ENCODE measurements around the gene ZNF367. TPM values are rescaled to one million over a fixed set of nuclear protein-coding genes. Genes with fewer than 3 reads are reported as not detected.

Gene ZNF367
- total RNA-seq, 1 donor from 2014 or later = 4.3 TPM

GRCh38 chr9:96437454-96437853 lies 19.3 kb upstream of the ZNF367 start:
- Mint-ChIP-seq H3K4me3 (no peak overlapping the region), H3K27ac (no peak overlapping the region)
- intact Hi-C loops (cut with micrococcal nuclease) = no loop called here

GRCh38 chr9:96436456-96437126 lies 18.4 kb upstream of the ZNF367 start:
- DNase-seq (no peak), ATAC-seq (ENCODE audit: low read depth) (no peak)
- Mint-ChIP-seq H3K4me3 (no peak overlapping the region), H3K4me1 (no peaks in the 10 kb centered on the region), H3K36me3 (ENCODE audit: low read depth) (no peaks in the 10 kb centered on the region), H3K27me3 (peaks cover 5% of the 10 kb centered on the region), H3K9me3 (no peaks in the 10 kb centered on the region), H3K27ac (no peak overlapping the region)
- intact Hi-C loops (cut with micrococcal nuclease) = no loop called here
- TF ChIP-seq, protein P1, sequence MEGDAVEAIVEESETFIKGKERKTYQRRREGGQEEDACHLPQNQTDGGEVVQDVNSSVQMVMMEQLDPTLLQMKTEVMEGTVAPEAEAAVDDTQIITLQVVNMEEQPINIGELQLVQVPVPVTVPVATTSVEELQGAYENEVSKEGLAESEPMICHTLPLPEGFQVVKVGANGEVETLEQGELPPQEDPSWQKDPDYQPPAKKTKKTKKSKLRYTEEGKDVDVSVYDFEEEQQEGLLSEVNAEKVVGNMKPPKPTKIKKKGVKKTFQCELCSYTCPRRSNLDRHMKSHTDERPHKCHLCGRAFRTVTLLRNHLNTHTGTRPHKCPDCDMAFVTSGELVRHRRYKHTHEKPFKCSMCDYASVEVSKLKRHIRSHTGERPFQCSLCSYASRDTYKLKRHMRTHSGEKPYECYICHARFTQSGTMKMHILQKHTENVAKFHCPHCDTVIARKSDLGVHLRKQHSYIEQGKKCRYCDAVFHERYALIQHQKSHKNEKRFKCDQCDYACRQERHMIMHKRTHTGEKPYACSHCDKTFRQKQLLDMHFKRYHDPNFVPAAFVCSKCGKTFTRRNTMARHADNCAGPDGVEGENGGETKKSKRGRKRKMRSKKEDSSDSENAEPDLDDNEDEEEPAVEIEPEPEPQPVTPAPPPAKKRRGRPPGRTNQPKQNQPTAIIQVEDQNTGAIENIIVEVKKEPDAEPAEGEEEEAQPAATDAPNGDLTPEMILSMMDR (IDR thresholded peaks at IDR 0.05) = no peak
- POLR2A ChIA-PET = interaction anchor here (0.6 kb wide), 1 partner anchor 9 kb away, joined by 4 read pairs; no protein-coding TSS in a partner anchor
- CTCF ChIA-PET = no interaction called here

More at GRCh38 chr9:96437454-96437853, 19.3 kb upstream of the ZNF367 start:
- ChIA-PET CTCF (no interaction called here), POLR2A (interaction anchor here (0.6 kb wide), 1 partner anchor 8 kb away, joined by 4 read pairs; no protein-coding TSS in a partner anchor)
- TF ChIP-seq, protein P1 (IDR thresholded peaks at IDR 0.05) = no peak
- DNase-seq (no peak), ATAC-seq (ENCODE audit: low read depth) (no peak)
- Mint-ChIP-seq H3K9me3 (no peaks in the 10 kb centered on the region), H3K4me1 (no peaks in the 10 kb centered on the region), H3K27me3 (peaks cover 5% of the 10 kb centered on the region), H3K36me3 (ENCODE audit: low read depth) (no peaks in the 10 kb centered on the region)

GRCh38 chr9:96436063-96436455 lies 17.9 kb upstream of the ZNF367 start:
- TF ChIP-seq, protein P1 (IDR thresholded peaks at IDR 0.05) = no peak
- DNase-seq (no peak), ATAC-seq (ENCODE audit: low read depth) (no peak)
- H3K4me3 Mint-ChIP-seq = no peak overlapping the region
- H3K27ac Mint-ChIP-seq = no peak overlapping the region
- ChIA-PET CTCF (interaction anchor here (0.7 kb wide), 1 partner anchor 108 kb away, joined by 3 read pairs; no protein-coding TSS in a partner anchor), POLR2A (no interaction called here)
- no peaks in the 10 kb centered on the region for H3K36me3 Mint-ChIP-seq (ENCODE audit: low read depth)
- intact Hi-C loops (cut with micrococcal nuclease) = no loop called here
- H3K9me3 Mint-ChIP-seq = no peaks in the 10 kb centered on the region
- H3K4me1 Mint-ChIP-seq = no peaks in the 10 kb centered on the region
- H3K27me3 Mint-ChIP-seq = peaks cover 5% of the 10 kb centered on the region

GRCh38 chr9:96435345-96435744 lies 17.2 kb upstream of the ZNF367 start:
- ATAC-seq (ENCODE audit: low read depth) (no peak), DNase-seq (no peak)
- CTCF ChIA-PET = interaction anchor here (0.7 kb wide), 1 partner anchor 108 kb away, joined by 3 read pairs; no protein-coding TSS in a partner anchor
- Mint-ChIP-seq H3K27me3 (peaks cover 5% of the 10 kb centered on the region), H3K4me3 (no peak overlapping the region), H3K36me3 (ENCODE audit: low read depth) (no peaks in the 10 kb centered on the region), H3K9me3 (no peaks in the 10 kb centered on the region), H3K4me1 (no peaks in the 10 kb centered on the region), H3K27ac (no peak overlapping the region)
- POLR2A ChIA-PET = no interaction called here
- TF ChIP-seq, protein P1 (IDR thresholded peaks at IDR 0.05) = no peak
- intact Hi-C loops (cut with micrococcal nuclease) = no loop called here

DNA sequence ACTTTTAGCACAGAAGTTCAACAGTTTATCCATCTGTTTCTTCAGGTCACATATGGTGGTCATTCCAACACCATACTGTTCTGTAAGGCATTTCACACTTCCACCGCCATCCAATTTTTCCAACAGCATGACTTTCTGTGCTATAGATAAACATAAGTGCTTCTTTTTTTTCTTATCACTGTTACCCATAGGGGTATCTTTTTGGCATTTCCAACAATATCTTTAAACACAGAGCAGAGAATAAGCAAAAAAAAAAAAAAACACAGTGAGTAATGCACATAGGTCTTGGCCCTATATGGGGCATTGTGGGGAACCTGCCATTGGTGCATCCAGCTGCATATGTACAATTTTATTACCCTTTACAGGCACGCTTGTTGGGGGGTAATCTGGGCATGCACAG lies 12.2 kb upstream of the ZNF367 start:
- ATAC-seq (ENCODE audit: low read depth) (no peak), DNase-seq (no peak)
- H3K36me3 Mint-ChIP-seq (ENCODE audit: low read depth) = no peaks in the 10 kb centered on the region
- TF ChIP-seq, protein P1 (IDR thresholded peaks at IDR 0.05) = no peak
- POLR2A ChIA-PET = no interaction called here
- no peak overlapping the region for H3K4me3 Mint-ChIP-seq
- H3K4me1 Mint-ChIP-seq = no peaks in the 10 kb centered on the region
- CTCF ChIA-PET = no interaction called here
- no peaks in the 10 kb centered on the region for H3K9me3 Mint-ChIP-seq
- intact Hi-C loops (cut with micrococcal nuclease) = no loop called here
- no peak overlapping the region for H3K27ac Mint-ChIP-seq
- H3K27me3 Mint-ChIP-seq = peaks cover 5% of the 10 kb centered on the region

Measured in activated B cell treated with CpG ODN at 0.5 μM for 24 hours (primary cell).